Inferior parietal cortex (tissue), 1 donor: ENCODE data around the gene DDX10.

Source experiments
- DNase-seq: peaks from one replicate; pipeline ENCODE4 v3.0.0-alpha.2; 2016; ENCODE audit errors: extremely low spot score

DDX10 gene

DNA sequence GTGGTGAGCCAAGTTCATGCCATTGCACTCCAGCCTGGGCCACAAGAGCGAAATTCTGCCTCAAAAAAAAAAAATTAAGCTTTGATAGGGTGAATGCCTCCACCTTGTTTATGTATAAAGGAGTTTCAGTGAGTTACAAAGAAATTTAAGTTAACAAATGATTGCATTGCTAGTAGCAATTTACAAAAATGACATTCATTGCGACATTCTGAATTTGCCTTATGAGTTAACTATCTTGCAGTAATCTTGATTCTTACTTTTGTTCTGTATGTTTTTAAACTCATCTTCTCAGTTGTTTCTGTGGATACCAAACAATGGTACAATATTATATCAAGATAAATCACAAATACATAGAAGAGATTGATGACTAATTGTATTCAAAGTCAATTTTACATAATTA, 207.0 kb downstream of the DDX10 start:
- no peak for DNase-seq

DNA sequence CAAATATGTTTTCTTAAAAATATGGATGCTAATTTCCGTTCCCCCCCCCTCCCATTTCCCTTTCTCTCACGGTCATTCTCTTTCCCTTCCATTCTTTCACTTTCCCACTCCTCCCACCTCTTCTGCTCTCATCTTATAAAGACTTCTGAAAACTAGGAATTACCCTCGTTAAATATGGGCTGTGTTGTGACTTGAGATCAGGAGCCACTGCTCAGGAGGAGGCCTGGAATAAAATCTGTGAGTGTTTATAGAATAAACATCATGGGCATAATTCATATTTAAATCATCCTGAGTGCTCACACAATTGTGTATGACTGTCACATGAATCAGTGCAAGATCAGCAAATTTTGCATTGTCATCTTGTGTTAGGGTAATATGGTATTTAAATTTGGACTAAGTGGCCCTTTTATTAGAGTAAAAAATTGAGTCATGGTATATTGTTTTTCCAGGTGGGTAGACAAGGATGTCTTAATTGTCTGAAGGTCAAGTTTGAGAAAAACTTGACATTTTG, 208.0 kb downstream of the DDX10 start:
- DNase-seq, result no peak

DNA sequence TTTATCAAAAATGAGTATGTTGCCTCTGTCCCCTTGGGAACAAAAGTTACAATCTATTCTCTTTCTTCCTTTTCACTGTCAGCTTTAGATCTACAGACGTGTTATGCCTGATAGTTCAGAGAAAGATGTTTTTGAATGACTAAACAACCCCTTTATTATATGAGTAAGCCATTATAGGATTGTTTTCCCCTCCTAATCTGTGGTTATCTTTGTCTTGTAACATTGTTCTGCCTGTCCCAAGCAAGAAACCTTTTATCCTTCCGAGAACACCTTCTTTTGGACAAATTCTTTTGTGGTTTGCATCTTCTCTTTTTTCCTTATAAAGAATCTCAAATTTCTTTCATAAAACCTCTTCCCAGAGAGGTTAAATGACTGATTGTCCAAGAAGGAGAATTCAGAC, 208.4 kb downstream of the DDX10 start:
- DNase-seq, result no peak

DNA sequence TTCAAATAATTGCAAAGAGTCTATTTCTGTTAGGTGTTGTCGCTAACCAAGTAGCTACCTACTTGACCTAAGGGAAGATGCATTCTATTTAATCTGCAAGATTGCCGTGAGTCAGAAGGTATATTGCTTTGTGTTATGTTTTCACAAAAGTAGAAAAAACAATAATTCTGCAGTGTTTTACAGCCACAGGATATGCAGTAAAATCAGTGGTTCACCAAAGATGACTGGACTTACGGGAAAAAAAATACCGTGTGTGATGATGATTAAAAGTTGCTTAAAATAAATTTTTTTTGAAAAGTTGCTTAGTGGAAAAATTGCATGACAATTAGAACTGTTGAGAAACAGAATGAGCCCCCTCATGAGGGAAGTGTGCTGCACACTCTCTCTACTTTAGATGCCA, 209.1 kb downstream of the DDX10 start:
- DNase-seq, result no peak

DNA sequence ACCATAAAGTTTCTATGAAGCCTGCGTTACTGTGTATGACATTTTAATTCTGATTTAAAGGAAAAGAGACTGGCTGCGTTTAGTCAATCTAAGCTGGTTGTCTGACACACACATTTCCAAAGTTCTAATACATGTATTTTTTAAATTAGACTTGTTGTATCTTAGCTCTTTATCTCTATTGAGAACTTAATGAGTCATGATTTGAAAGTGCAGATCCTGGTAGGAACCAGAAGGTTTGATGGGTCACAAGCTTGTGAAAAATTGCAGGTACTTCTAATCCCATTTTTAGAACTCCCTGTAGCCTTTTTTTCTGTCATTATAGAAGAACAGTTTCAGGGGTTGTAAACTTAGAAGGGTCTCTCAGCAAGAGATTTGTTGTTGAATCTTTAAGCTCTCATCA, 210.3 kb downstream of the DDX10 start:
- no peak for DNase-seq

DNA sequence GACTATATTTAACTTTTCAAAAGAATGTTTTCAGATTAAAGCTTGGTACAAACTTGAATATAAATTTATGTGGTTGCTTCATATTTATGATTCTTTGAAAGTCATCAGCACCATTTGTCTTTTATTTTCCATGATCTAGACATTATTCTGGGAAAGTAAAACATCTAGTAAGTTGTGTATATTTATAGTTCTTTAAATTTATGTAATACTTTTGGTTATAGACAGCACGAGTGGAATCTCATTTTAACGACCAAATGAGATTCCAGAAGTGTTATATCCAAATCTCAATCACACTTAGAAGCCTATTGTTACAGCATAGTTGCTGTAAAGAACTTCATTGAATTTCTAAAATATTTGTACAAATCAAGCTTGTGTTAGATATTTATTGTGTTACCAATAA, 212.3 kb downstream of the DDX10 start:
- no peak for DNase-seq

DNA sequence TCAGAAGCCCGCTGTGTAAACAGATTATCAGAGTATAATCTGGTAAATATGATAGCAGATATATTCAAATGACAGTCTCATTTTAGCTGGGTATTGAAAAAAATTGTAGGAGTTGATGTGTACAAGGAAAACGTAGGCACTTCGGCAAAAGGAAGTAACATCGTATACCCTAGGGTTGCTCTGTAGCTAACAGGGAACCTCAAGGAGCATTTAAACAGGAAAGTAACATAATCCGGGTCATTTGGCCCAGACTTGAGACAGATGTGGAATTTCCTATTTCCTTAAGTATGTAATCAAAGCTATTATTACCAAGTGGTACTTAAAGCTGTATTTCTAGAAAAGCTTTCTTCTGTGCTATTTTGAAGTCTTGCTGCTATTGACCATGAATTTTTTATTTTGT, 215.6 kb downstream of the DDX10 start:
- no peak for DNase-seq

DNA sequence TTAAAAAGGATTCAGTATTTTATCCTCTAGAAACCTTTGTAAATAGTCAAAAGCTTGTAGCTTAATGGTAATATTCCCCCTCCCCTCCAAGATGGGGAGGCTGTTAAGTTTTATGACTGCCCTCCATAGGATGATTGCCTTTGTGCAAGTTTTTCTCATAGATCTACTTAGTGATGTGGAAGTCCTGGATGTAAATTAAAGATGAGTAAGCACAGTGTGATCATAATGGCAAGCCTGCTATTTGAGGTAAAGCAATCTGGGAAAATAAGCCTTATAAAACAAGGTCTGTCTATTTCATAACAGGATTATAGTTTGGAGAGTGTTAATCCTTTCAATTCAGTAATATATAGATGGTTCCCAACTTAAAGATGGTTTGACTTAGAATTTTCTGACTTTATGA, 216.3 kb downstream of the DDX10 start:
- no peak for DNase-seq

DNA sequence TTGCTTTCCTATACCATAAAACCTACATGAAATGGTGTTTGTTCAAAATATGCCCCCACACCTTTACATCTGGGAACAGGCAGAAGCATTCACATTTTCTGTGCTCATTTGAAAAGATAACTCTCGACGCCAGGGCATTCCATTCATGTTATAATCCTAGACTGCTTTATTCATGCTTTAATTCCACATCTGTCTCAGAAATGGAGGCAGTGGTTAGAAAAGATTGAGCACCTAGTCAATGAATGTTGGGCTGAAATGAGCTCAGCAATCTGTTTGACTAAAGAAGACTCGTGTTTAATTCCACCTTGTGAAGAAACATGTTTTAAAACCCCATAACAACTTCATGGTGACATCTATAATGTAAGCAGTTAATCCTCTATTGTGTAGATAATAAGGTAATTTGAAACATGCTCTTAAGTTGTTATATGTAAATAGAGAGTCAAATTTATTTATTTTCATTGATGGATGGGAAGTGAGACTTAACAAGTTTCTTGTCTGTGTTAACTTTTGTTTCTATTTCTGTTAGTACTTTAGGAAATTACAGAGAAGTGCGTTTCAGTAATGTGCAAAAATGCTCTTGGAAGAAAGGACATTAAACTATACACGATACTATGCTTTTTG, 217.5 kb downstream of the DDX10 start:
- DNase-seq, result no peak

DNA sequence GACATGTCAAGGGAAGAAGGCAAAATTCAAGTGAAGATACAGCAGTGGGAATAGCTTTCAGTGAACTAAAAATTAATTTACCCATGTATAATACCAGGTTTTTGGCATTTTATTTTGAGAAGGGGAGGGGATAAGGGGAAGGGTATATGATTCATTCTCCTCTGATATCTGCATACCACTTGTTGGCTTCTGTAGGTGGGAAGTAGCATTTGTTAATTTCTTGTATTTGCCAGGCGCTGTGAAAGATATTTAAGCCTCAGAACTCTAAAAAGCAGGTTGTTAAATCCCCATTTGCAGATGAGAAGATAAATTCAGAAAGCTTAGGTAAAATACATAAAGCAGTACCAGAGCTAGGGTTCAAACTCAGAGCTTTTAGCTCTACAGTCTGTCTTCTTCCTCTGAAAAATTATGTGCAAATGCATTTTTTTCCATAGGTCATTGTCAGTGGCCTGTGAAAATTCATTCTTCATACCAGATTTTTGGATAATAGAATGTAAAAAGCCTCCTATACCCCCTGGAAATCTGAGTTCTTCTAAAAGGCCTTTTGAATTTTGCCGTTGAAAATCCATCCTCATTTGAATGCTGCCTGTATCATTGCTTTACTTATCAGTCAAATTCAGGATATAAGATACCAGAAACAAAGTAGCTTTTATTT, 221.3 kb downstream of the DDX10 start:
- no peak for DNase-seq

DNA sequence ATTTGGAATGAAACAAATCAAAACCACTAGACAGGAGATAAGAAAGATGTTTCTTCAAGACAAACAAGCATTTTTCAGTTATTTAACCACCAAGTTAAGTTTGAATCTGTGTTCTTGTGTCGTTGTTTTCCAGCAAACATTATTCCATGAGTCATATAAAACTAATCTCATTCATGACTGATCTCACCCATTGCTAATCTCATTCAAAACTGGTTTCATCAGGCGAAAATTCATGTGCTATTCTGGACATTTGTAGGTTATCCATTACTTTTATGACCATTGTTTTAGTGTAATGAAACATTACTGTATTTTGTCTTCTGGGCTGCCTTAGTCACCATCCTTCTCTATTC, 221.8 kb downstream of the DDX10 start:
- DNase-seq, result no peak

DNA sequence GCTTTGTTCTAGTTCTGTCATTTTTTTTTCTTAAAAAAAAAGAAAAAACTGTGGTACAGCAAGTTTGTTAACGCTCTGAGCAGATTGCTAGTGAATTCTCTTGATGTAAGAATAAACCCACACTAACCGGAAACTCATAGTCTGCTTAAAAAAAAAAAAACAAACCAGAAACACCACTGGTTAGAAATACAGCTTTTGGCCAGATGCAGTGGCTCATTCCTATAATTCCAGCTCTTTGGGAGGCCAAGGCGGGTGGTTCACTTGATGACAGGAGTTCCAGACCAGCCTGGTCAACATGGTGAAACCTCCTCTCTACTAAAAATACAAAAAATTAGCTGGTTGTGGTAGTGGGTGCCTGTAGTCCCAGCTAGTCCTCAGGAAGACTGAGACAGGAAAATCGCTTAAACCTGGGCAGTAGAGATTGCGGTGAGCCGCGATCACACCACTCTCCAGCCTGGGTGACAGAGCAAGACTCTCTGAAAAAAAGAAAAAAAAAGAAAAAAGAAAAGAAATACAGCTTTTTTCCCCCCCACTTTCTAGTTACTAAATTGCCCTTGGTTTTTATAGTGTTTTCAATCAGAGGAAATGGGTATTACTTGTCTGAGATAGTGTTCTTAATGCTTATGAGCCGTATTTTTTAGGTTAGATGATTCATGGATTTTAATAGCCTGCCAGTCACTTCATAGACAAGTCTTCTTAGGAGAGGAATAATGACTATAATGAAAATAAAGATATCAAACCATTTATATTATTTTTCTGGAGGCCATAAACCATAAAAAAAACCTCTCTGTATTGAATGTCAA, 222.8 kb downstream of the DDX10 start:
- DNase-seq, result no peak

DNA sequence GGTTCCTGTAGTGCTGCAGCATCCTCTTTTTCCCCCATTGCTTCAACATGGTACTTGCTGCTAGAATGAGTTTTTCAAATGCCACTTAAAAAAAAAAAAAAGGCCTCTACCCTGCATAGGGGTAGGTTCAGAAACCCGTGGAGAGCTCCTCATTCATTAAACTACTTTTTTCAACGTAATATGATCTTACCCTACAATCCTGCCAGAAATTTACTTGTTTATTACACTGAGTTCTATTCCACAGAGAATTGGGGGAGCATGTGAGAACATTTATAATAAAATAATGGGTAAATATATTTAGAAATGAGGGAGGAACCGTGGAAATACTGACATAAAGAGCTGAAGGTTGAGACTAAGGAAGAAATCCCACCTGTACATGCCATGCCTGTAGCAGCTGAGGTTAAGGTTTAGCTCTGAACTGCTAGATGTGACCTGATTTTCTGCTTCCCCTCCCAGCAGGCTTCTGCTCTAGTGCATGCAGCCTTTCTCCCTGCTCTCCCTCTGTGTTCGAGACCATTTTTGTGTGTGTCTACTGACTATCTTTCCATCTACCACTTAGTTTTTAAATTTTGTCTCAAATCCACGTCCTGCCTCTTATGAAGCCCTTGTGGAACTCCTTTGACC, 225.7 kb downstream of the DDX10 start:
- DNase-seq, result no peak

DNA sequence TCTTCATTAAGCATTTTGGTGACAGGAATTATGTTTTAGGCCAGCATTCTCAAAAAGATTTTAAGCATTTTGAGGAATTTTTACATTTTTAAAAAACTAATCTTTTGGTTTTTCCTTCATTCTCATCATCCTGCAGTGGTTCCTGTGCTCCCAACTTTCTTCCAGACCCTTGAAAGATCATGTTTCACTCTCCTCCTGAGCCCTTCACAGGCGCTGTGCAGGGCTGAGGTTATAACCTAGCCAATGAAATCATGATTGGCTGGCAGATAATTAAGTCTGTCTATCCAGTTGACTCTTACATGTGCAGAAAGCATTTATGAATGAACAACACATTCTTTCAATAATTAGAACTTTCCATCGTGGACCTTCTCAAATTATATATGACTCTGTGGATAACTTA, 226.3 kb downstream of the DDX10 start:
- no peak for DNase-seq

DNA sequence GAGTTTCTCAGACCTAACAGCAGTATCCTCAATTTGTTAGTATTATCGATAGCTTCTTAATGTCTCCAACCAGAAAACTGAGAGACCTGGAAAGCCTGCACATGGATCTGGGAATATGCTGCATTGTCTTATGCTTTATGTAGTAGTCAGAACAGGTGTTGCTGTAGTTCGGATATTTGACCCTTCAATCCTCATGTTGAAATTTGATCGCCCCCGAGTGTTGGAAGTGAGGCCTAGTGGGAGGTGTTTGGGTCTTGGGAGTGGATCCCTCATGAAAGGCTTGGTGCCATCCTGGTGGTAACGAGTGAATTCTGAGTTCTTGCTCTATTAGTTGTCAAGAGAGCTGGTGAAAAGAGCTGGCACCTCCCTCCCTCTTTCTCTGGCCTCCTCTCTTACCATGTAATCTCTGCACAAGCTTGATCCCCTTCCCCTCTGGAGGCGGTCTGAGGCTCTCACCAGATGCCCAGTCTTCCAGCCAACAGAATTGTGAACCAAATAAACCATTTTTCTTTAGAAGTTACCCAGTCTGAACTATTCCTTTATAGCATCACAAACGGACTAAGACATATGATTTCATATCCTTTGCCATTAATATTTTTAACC, 227.1 kb downstream of the DDX10 start:
- DNase-seq, result no peak

DNA sequence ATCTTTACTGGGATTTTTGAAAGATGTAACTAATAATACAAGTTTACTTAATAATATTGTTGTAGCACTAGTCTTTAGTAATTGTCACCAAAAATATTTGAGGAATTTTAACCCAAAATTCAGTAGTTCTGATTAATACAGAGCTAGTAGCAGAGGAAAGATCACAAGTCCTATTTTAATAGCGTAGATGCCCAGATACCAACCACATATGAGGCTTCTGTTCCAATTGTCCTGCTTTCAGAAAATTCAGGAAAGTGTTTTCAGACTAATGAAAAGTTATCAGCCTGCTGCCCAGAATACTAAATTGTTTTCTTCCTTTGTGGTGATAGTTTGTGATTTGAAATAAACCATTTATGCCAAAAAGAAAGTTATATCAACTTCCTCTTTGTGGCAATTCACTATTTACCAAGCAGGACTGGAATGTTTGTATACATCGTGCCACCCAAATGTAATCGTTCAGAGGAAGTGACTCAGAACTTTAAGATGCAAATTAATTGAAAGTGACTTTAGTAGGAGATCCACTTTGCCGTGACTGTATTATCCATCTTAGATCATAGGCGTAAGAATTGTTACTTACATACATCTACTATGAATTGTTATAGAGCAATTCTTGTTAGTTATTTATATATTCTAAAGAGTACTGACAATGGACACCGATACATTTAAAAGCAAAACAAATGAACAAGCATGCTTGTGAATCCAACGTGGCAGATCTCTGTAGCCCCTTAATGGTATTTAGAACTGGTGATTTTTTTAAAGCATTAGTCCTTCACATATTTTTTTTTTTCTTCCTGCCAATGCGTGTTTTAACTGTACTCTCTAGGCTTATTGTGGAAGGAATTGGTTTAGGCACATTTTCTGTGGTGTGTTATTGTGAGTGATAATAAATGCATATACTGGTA, 231.0 kb downstream of the DDX10 start:
- no peak for DNase-seq

DNA sequence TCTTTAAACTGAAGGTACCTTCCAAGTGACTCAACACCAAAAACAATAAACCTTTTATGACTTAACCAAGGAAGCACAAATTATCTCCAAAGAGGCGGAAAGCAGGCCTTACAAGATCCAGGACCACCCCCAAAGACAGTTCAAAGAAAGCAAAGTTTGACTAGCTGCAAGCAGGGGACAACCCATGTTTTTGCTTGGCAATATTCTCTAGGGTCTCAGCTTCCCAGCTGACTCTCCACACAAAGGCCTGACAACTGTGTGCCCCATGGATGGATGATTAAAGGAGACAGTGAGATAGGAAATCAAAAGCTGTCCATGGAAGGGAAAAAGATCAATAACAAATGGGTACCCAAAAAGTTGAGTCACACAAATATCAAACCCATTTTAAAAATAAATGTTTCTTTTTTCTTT, 232.2 kb downstream of the DDX10 start:
- DNase-seq, result no peak

DNA sequence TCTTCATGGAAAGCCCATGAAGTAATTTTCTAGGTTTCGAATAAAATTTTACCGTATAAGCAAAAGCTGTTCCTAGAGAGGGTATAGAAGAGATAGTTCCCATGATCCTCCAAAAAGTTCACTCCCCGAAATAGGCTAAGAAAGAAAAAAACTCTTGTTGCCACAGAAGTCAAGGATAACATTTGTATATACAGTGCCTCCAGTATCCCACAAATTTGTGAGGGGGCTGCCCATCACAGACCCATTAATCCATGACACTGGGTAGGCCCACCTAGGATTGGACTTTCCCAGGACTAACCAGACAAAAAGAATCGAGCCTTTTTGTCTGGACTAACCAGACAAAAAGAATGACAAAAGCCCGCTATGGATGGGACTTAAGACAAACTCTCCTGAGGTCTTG, 233.0 kb downstream of the DDX10 start:
- no peak for DNase-seq

DNA sequence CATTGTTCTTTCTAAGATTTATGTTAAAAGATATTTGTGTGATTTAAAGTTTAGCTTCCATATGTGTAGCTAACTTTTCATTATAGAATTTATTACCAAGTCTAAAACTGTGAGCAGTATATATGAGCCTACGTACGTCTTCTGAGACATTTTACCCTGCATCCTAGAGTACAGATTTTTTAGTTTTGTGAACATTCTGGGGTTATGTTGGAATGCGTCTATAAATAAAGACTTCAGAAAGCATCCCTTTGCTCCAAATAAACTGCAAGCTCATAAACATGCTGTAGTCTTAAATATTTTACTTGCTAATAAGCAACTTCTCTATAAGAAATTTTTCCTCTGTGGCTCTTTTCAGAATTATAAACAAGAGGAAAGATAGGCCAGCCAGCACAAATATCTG, 236.5 kb downstream of the DDX10 start:
- DNase-seq, result no peak

DNA sequence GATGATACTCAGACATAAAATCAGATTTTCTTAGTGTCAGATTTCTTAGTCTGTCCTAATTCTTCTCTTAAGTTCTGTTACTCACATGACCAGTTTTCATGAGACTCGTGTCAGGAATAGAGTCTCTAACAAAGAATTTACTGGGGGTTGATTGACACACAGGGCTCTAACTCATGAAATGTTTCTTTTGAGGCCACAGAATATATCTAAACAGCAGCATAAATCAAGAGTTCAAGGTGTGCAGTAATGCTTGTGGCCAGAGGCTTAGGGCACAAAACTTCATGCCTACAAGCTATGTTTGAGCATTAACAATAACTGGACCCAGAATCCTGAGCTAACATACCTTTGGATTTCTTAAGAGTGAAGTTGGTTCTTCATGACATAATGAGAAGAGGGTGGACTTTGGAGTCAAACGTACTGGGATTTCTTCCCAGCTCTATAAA, 237.2 kb downstream of the DDX10 start:
- no peak for DNase-seq

DNA sequence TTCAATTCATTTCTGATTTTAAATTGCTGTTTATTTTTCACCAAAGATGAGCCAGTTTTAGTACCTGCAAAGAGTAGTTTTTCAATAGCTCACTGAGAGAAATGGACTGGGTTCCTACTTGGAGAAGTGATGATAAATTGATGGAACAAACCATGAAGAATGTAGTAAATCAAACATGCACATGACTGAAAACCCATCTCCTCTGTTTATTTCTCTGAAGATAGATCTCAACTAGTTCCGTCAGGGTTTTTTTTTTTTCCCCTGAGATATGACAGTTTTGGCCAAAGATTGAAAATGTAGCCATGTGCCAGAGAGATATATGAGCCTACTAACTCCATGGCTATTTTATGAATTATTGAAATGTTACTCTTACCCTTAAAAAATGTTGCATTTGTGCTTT, 239.6 kb downstream of the DDX10 start:
- no peak for DNase-seq
